ACC112 (cell line): ENCODE measurements around the gene MTFMT.

Experiments used
- H2AFZ ChIP-seq: fragments of 200-600 bp; sonication (generic); one replicate; pipeline ENCODE4 v1.6.0; 2017; ENCODE audit warnings: antibody characterized with exemption, low read length; ENCODE audit not compliant: unreplicated experiment
- H3K27ac ChIP-seq: fragments of 200-600 bp; sonication (generic); 2 replicates; pipeline ENCODE4 v1.5.1; 2014; ENCODE audit warnings: low read depth, mild to moderate bottlenecking, antibody characterized with exemption, low read length, moderate library complexity
- H3K27me3 ChIP-seq: fragments of 200-600 bp; sonication (generic); 2 replicates; pipeline ENCODE4 v1.6.1; 2014; ENCODE audit warnings: mild to moderate bottlenecking, antibody characterized with exemption, low read length, moderate library complexity, mixed read lengths; ENCODE audit not compliant: insufficient read depth
- H3K36me3 ChIP-seq: fragments of 200-600 bp; sonication (generic); 2 replicates; pipeline ENCODE4 v1.6.1; 2016; ENCODE audit warnings: mild to moderate bottlenecking, antibody characterized with exemption, low read length, moderate library complexity, mixed read lengths; ENCODE audit not compliant: insufficient read depth
- H3K4me1 ChIP-seq: fragments of 200-600 bp; sonication (generic); one replicate; pipeline ENCODE4 v1.6.1; 2016; ENCODE audit warnings: low read length, mixed read lengths; ENCODE audit not compliant: insufficient read depth, unreplicated experiment, control insufficient read depth
- H3K4me3 ChIP-seq: fragments of 200-600 bp; sonication (generic); 2 replicates; pipeline ENCODE4 v1.5.1; 2014; ENCODE audit warnings: mild to moderate bottlenecking, low read depth, low read length
- H3K79me2 ChIP-seq: fragments of 200-600 bp; sonication (generic); one replicate; pipeline ENCODE4 v1.6.0; 2016; ENCODE audit warnings: low read length; ENCODE audit not compliant: control insufficient read depth, unreplicated experiment, insufficient read depth

MTFMT gene

GRCh38 chr15:65008983-65009382 lies 20.5 kb downstream of the MTFMT start:
- Histone ChIP-seq H3K27ac (no peak overlapping the region), H3K27me3 (no peaks in the 10 kb centered on the region), H2AFZ (no peak overlapping the region), H3K36me3 (peaks cover 22% of the 10 kb centered on the region), H3K79me2 (no peaks in the 10 kb centered on the region), H3K4me3 (no peak overlapping the region), H3K4me1 (no peaks in the 10 kb centered on the region)

GRCh38 chr15:65006876-65007275 lies 22.6 kb downstream of the MTFMT start:
- no peaks in the 10 kb centered on the region for H3K79me2 ChIP-seq
- H2AFZ ChIP-seq, result no peak overlapping the region
- no peaks in the 10 kb centered on the region for H3K4me1 ChIP-seq
- H3K27me3 ChIP-seq, result no peaks in the 10 kb centered on the region
- peaks cover 6% of the 10 kb centered on the region; the same call in 1 of the 2 replicates for H3K36me3 ChIP-seq
- H3K27ac ChIP-seq, result no peak overlapping the region
- H3K4me3 ChIP-seq, result no peak overlapping the region

- no peaks in the 10 kb centered on the region for H3K79me2 ChIP-seq
- H3K27me3 ChIP-seq, result no peaks in the 10 kb centered on the region
- no peak overlapping the region for H3K27ac ChIP-seq
- no peak overlapping the region for H3K4me3 ChIP-seq
- no peaks in the 10 kb centered on the region for H3K4me1 ChIP-seq
- no peaks in the 10 kb centered on the region for H3K36me3 ChIP-seq
- H2AFZ ChIP-seq, result no peak overlapping the region
Measured at GRCh38 chr15:65004993-65005392, 24.4 kb downstream of the MTFMT start.

GRCh38 chr15:64997745-64998375 lies 31.6 kb downstream of the MTFMT start:
- no peak overlapping the region for H2AFZ ChIP-seq
- no peak overlapping the region for H3K27ac ChIP-seq
- H3K4me1 ChIP-seq, result no peaks in the 10 kb centered on the region
- H3K27me3 ChIP-seq, result no peaks in the 10 kb centered on the region
- H3K4me3 ChIP-seq, result no peak overlapping the region
- no peaks in the 10 kb centered on the region for H3K36me3 ChIP-seq
- H3K79me2 ChIP-seq, result no peaks in the 10 kb centered on the region

GRCh38 chr15:64997066-64997465 lies 32.4 kb downstream of the MTFMT start:
- Histone ChIP-seq H3K4me1 (no peaks in the 10 kb centered on the region), H3K36me3 (no peaks in the 10 kb centered on the region), H3K27me3 (no peaks in the 10 kb centered on the region), H3K79me2 (no peaks in the 10 kb centered on the region), H3K4me3 (no peak overlapping the region), H3K27ac (no peak overlapping the region), H2AFZ (no peak overlapping the region)

- Histone ChIP-seq H3K79me2 (peaks cover 10% of the 10 kb centered on the region), H2AFZ (peak overlapping the region; percentile 54), H3K4me3 (peak overlapping the region; percentile 5; the same call in 1 of the 2 replicates), H3K27me3 (no peaks in the 10 kb centered on the region), H3K27ac (no peak overlapping the region), H3K4me1 (peaks cover 6% of the 10 kb centered on the region), H3K36me3 (no peaks in the 10 kb centered on the region)
Measured at GRCh38 chr15:64993290-64993689, 36.1 kb downstream of the MTFMT start.

- no peaks in the 10 kb centered on the region for H3K27me3 ChIP-seq
- H3K36me3 ChIP-seq, result no peaks in the 10 kb centered on the region
- H3K27ac ChIP-seq, result no peak overlapping the region
- H3K4me1 ChIP-seq, result peaks cover 12% of the 10 kb centered on the region
- H3K79me2 ChIP-seq, result peaks cover 20% of the 10 kb centered on the region
- peak overlapping the region; percentile 4 for H2AFZ ChIP-seq
- no peak overlapping the region for H3K4me3 ChIP-seq
Measured at GRCh38 chr15:64991536-64992135, 37.8 kb downstream of the MTFMT start.

- no peaks in the 10 kb centered on the region for H3K27me3 ChIP-seq
- peak overlapping the region; percentile 66 for H3K27ac ChIP-seq
- H3K79me2 ChIP-seq, result peaks cover 27% of the 10 kb centered on the region
- peaks cover 20% of the 10 kb centered on the region for H3K4me1 ChIP-seq
- peak overlapping the region; percentile 72 for H2AFZ ChIP-seq
- no peaks in the 10 kb centered on the region for H3K36me3 ChIP-seq
- peak overlapping the region; percentile 98 for H3K4me3 ChIP-seq
Measured at GRCh38 chr15:64990168-64990470, 39.3 kb downstream of the MTFMT start.

- Histone ChIP-seq H3K27me3 (no peaks in the 10 kb centered on the region), H3K36me3 (no peaks in the 10 kb centered on the region), H3K27ac (peak within 1 kb of the TSS; percentile 78), H2AFZ (peak within 1 kb of the TSS; percentile 94), H3K79me2 (peaks cover 28% of the 10 kb centered on the region), H3K4me3 (peak within 1 kb of the TSS; percentile 98), H3K4me1 (peaks cover 24% of the 10 kb centered on the region)
Measured at GRCh38 chr15:64989416-64990167, 39.8 kb downstream of the MTFMT start, which contains the start of gene SPG21. Gene SPG21, minus strand, starts transcription at chr15:64989914. Its CDS starts 6,345 bp downstream, at chr15:64983569.

- H3K4me1 ChIP-seq, result peaks cover 30% of the 10 kb centered on the region
- H3K27me3 ChIP-seq, result no peaks in the 10 kb centered on the region
- peaks cover 33% of the 10 kb centered on the region for H3K79me2 ChIP-seq
- peak overlapping the region; percentile 26 for H3K4me3 ChIP-seq
- no peak overlapping the region for H3K27ac ChIP-seq
- no peak overlapping the region for H2AFZ ChIP-seq
- 0 out of 2 replicates have a peak, but pooled peaks cover 3% of the 10 kb centered on the region for H3K36me3 ChIP-seq
Measured at GRCh38 chr15:64987136-64987535, 42.3 kb downstream of the MTFMT start.
